GM10266 (cell line): ENCODE measurements around the gene MARK4.
"Not testable (repeated sequence)": the region's sequence is repeated elsewhere in the genome, so short reads cannot be mapped to it uniquely, and the experiment has no call there.

Experiments used
- DNase-seq: peaks from one replicate; pipeline ENCODE4 v3.0.0; 2012; ENCODE audit errors: extremely low spot score
- CTCF ChIP-seq: IDR thresholded peaks from 2 replicates; pipeline ENCODE4 v1.5.1; 2012; ENCODE audit warnings: mild to moderate bottlenecking, low read depth; ENCODE audit not compliant: control insufficient read depth, insufficient read depth; ENCODE audit errors: missing control alignments

Gene MARK4

GRCh38 chr19:45305421-45305820 lies 54.4 kb downstream of the MARK4 start:
- no peak for TF ChIP-seq CTCF
- DNase-seq, result no peak

GRCh38 chr19:45306040-45306439 lies 55.0 kb downstream of the MARK4 start:
- no peak for DNase-seq
- no peak for TF ChIP-seq CTCF

- no peak for TF ChIP-seq CTCF
Measured at GRCh38 chr19:45306518-45307027, 55.5 kb downstream of the MARK4 start.

GRCh38 chr19:45307361-45307760 lies 56.3 kb downstream of the MARK4 start:
- no peak for TF ChIP-seq CTCF
- DNase-seq, result no peak

More at GRCh38 chr19:45306518-45307027, 55.5 kb downstream of the MARK4 start:
- no peak for DNase-seq

GRCh38 chr19:45309322-45309721 lies 58.3 kb downstream of the MARK4 start:
- DNase-seq, result not testable (repeated sequence)

- no peak for TF ChIP-seq CTCF
Measured at GRCh38 chr19:45311621-45312020, 60.5 kb downstream of the MARK4 start.

GRCh38 chr19:45312285-45312684 lies 61.2 kb downstream of the MARK4 start:
- DNase-seq, result not testable (repeated sequence)

More at GRCh38 chr19:45311621-45312020, 60.5 kb downstream of the MARK4 start:
- DNase-seq, result no peak

GRCh38 chr19:45314708-45315245 lies 63.7 kb downstream of the MARK4 start:
- TF ChIP-seq CTCF, result no peak
- DNase-seq, result no peak
